ENCODE measurements around the gene MLXIP. TPM values are rescaled to one million over a fixed set of nuclear protein-coding genes. Genes with fewer than 3 reads are reported as not detected.

Gene MLXIP
- total RNA-seq, 1 donor from 2014 or later, result 34.2 TPM

GRCh38 chr12:122123051-122123760, 44.6 kb downstream of the MLXIP start:
- no peaks in the 10 kb centered on the region for H3K27me3 ChIP-seq (ENCODE audit: control insufficient read depth, insufficient read depth, low read length)
- no peaks in the 10 kb centered on the region for H3K36me3 ChIP-seq (ENCODE audit: control insufficient read depth, insufficient read depth, low read length)
- no peak overlapping the region for H3K4me3 ChIP-seq (ENCODE audit: low read depth, low read length)
- DNase-seq (ENCODE audit: low read depth), result no peak
- TF ChIP-seq CTCF (IDR thresholded peaks at IDR 0.05; ENCODE audit: insufficient read depth, low read length, poor library complexity, severe bottlenecking), result peak; percentile 70

- DNase-seq (ENCODE audit: low read depth), result no peak
- no peak for TF ChIP-seq CTCF (IDR thresholded peaks at IDR 0.05; ENCODE audit: insufficient read depth, low read length, poor library complexity, severe bottlenecking)
- Histone ChIP-seq H3K36me3 (ENCODE audit: control insufficient read depth, insufficient read depth, low read length) (peaks cover 2% of the 10 kb centered on the region), H3K27me3 (ENCODE audit: control insufficient read depth, insufficient read depth, low read length) (no peaks in the 10 kb centered on the region), H3K4me3 (ENCODE audit: low read depth, low read length) (no peak overlapping the region)
These were observed 45.2 kb downstream of the MLXIP start for GRCh38 chr12:122123761-122124145.

GRCh38 chr12:122124370-122124769, 45.8 kb downstream of the MLXIP start:
- TF ChIP-seq CTCF (IDR thresholded peaks at IDR 0.05; ENCODE audit: insufficient read depth, low read length, poor library complexity, severe bottlenecking), result no peak
- DNase-seq (ENCODE audit: low read depth), result no peak
- Histone ChIP-seq H3K27me3 (ENCODE audit: control insufficient read depth, insufficient read depth, low read length) (no peaks in the 10 kb centered on the region), H3K4me3 (ENCODE audit: low read depth, low read length) (no peak overlapping the region), H3K36me3 (ENCODE audit: control insufficient read depth, insufficient read depth, low read length) (peaks cover 2% of the 10 kb centered on the region)

- H3K4me3 ChIP-seq (ENCODE audit: low read depth, low read length), result no peak overlapping the region
- H3K36me3 ChIP-seq (ENCODE audit: control insufficient read depth, insufficient read depth, low read length), result peaks cover 8% of the 10 kb centered on the region
- no peaks in the 10 kb centered on the region for H3K27me3 ChIP-seq (ENCODE audit: control insufficient read depth, insufficient read depth, low read length)
- no peak for DNase-seq (ENCODE audit: low read depth)
- no peak for TF ChIP-seq CTCF (IDR thresholded peaks at IDR 0.05; ENCODE audit: insufficient read depth, low read length, poor library complexity, severe bottlenecking)
These were observed 47.1 kb downstream of the MLXIP start for GRCh38 chr12:122125452-122126341.

- no peak overlapping the region for H3K4me3 ChIP-seq (ENCODE audit: low read depth, low read length)
- no peaks in the 10 kb centered on the region for H3K27me3 ChIP-seq (ENCODE audit: control insufficient read depth, insufficient read depth, low read length)
- DNase-seq (ENCODE audit: low read depth), result no peak
- TF ChIP-seq CTCF (IDR thresholded peaks at IDR 0.05; ENCODE audit: insufficient read depth, low read length, poor library complexity, severe bottlenecking), result no peak
- H3K36me3 ChIP-seq (ENCODE audit: control insufficient read depth, insufficient read depth, low read length), result peaks cover 8% of the 10 kb centered on the region
These were observed 47.7 kb downstream of the MLXIP start for GRCh38 chr12:122126342-122126635.

Data from kidney epithelial cell (primary cell).